Natural killer cell treated with Interleukin-12 subunit alpha and Interleukin-12 subunit beta and Interleukin-15 and Interleukin-18, amount 100 ng/mL, for 72 hours (primary cell): ENCODE results near the gene GAA. TPM values are rescaled to one million over a fixed set of nuclear protein-coding genes. Genes with fewer than 3 reads are reported as not detected.

Experiments
- ATAC-seq, 2 donors: fragments of 150-1000 bp; cut with Tn5 transposase in 1 of 2; sonication (Bioruptor Pico), chemical (Tn5 transposase) in 1 of 2; 2 replicates each; pipeline ENCODE4 v1.10.0; 2021
- DNase-seq: peaks from one replicate; pipeline ENCODE4 v3.0.0; 2022; ENCODE audit warnings: low spot score
- H3K27ac Mint-ChIP-seq, 2 donors: 1 replicate in 1 of 2; 2 replicates in 1 of 2; pipeline ENCODE4 v1.8.0; 2022; ENCODE audit warnings: mixed read lengths in 2 of 2, mild to moderate bottlenecking in 1 of 2, moderate library complexity in 1 of 2
- H3K27me3 Mint-ChIP-seq, 2 donors: 1 replicate in 1 of 2; 2 replicates in 1 of 2; pipeline ENCODE4 v1.8.0; 2022; ENCODE audit warnings: mixed read lengths in 2 of 2
- H3K36me3 Mint-ChIP-seq: one replicate; pipeline ENCODE4 v1.8.0; 2022; ENCODE audit warnings: mixed read lengths
- H3K4me1 Mint-ChIP-seq, 2 donors: 1 replicate in 1 of 2; 2 replicates in 1 of 2; pipeline ENCODE4 v1.8.0; 2022; ENCODE audit warnings: low read depth in 2 of 2, mixed read lengths in 2 of 2, mild to moderate bottlenecking in 1 of 2
- H3K4me3 Mint-ChIP-seq: one replicate; pipeline ENCODE4 v1.8.0; 2022; ENCODE audit warnings: mixed read lengths
- H3K9me3 Mint-ChIP-seq: 2 replicates; pipeline ENCODE4 v1.8.0; 2022; ENCODE audit warnings: mixed read lengths
- total RNA-seq, 2 donors: library from RNA; stranded (reverse); gene quantifications; one replicate each; pipeline ENCODE4 v1.2.3, GENCODE V29; 2022

GAA gene
- total RNA-seq, 2 donors from 2014 or later: 20.9 to 24.0 TPM

DNA sequence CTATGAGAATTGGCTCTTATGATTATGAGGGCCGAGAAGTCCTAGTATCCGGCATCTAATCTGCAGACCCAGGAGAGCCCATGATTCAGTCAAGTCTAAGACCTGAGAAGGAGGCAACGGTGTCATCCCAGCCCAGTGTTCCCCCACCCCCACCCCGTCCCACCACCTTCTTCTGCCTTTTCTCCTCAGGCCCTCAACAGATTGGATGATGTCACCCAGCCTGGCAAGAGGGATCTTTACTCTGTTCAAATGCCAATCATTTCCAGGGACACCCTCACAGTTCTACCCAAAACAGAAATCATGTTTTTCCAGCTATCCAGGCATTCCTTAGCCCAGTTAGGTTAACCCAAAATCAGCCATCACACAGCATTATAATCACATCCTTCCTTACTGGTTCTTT, 10.0 kb upstream of the GAA start:
- Mint-ChIP-seq H3K4me3 (no peak overlapping the region), H3K9me3 (no peaks in the 10 kb centered on the region), H3K27me3 (no peaks in the 10 kb centered on the region), H3K27ac (no peak overlapping the region), H3K4me1 (no peaks in the 10 kb centered on the region), H3K36me3 (no peaks in the 10 kb centered on the region)
- ATAC-seq: no peak
- no peak for DNase-seq

GRCh38 chr17:80092959-80093358, 8.4 kb upstream of the GAA start:
- H3K27ac Mint-ChIP-seq: no peak overlapping the region
- no peaks in the 10 kb centered on the region for H3K27me3 Mint-ChIP-seq
- ATAC-seq (no peak), DNase-seq (no peak)
- H3K9me3 Mint-ChIP-seq: no peaks in the 10 kb centered on the region
- no peaks in the 10 kb centered on the region for H3K36me3 Mint-ChIP-seq
- no peak overlapping the region for H3K4me3 Mint-ChIP-seq
- no peaks in the 10 kb centered on the region for H3K4me1 Mint-ChIP-seq

DNA sequence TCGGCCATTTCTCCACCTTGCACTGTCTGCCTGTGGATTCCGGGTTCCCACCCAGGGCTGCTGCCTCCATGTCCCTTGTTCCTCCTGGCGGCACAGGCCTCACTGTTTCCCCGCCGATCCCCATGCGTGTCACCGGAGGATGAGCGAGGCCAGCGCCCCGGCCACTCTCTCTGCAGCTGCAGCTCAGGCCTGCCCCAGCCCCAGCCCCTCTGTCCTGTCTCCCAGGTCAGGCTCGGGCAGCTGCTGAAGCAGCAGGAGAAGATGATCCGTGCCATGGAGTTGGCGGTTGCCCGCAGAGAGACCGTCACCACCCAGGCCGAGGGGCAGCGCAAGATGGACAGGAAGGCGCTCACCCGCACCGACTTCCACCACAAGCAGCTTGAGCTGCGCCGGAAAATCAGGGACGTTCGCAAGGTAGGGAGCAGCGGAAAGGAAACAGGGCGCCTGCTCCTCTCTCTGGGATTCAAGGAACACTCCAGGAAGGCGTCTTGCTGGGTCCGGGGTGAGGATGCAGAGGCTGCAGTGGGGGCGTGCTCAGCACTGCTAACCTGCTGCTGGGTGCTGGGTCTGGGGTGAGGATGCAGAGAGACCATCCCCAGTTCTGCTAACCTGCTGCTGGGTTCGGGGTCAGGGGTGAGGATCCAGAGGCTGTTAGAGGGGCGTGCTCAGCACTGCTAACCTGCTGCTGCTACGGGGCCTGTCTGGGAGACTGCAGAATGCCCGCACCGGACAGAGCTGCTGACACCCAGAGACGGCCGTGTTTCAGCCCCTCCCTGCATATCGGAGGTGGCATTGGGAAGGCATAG, 6.1 kb upstream of the GAA start:
- Mint-ChIP-seq H3K4me1 (peaks cover 2 to 3% of the 10 kb centered on the region in 2 donors), H3K27ac (no peak overlapping the region), H3K4me3 (no peak overlapping the region), H3K9me3 (no peaks in the 10 kb centered on the region), H3K27me3 (no peaks in the 10 kb centered on the region), H3K36me3 (no peaks in the 10 kb centered on the region)
- ATAC-seq: peak in 1 of 2 donors; percentile 15
- DNase-seq: no peak

GRCh38 chr17:80095844-80096475, 5.4 kb upstream of the GAA start:
- peaks cover 9 to 10% of the 10 kb centered on the region in 2 donors for H3K4me1 Mint-ChIP-seq
- no peaks in the 10 kb centered on the region for H3K9me3 Mint-ChIP-seq
- H3K36me3 Mint-ChIP-seq: no peaks in the 10 kb centered on the region
- DNase-seq (no peak), ATAC-seq (peak in 1 of 2 donors; percentile 10)
- H3K27me3 Mint-ChIP-seq: no peaks in the 10 kb centered on the region
- no peak overlapping the region for H3K27ac Mint-ChIP-seq
- no peak overlapping the region for H3K4me3 Mint-ChIP-seq

- H3K27me3 Mint-ChIP-seq: no peaks in the 10 kb centered on the region
- H3K36me3 Mint-ChIP-seq: no peaks in the 10 kb centered on the region
- no peak for DNase-seq
- peaks cover 9 to 11% of the 10 kb centered on the region in 2 donors for H3K4me1 Mint-ChIP-seq
- no peaks in the 10 kb centered on the region for H3K9me3 Mint-ChIP-seq
- H3K4me3 Mint-ChIP-seq: no peak overlapping the region
- no peak for ATAC-seq
- H3K27ac Mint-ChIP-seq: no peak overlapping the region
These were observed 4.8 kb upstream of the GAA start for GRCh38 chr17:80096561-80097021.

DNA sequence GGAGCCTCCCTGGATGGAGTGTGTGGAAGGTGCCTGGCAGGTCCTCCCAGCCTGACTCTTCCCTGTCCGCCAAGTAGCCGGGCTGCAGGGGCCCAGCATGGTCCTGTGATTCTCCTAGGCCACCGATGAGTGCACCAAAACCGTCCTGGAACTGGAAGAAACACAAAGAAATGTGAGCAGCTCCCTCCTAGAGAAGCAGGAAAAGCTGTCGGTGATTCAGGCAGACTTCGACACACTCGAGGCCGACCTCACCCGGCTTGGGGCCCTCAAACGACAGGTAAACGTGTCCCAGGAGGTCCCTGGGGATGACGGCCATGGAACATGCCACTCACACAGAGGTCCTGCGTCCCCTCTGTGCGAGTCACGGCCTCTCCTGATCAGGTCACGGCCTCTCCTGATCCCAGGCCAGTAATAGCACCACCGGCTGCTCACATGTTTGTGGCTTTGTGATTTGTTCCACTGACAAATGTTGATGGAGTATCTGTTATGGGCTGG, 4.2 kb upstream of the GAA start:
- Mint-ChIP-seq H3K4me1 (peaks cover 11 to 13% of the 10 kb centered on the region in 2 donors), H3K27ac (no peak overlapping the region), H3K4me3 (no peak overlapping the region), H3K36me3 (no peaks in the 10 kb centered on the region), H3K27me3 (no peaks in the 10 kb centered on the region), H3K9me3 (no peaks in the 10 kb centered on the region)
- ATAC-seq (no peak), DNase-seq (no peak)

DNA sequence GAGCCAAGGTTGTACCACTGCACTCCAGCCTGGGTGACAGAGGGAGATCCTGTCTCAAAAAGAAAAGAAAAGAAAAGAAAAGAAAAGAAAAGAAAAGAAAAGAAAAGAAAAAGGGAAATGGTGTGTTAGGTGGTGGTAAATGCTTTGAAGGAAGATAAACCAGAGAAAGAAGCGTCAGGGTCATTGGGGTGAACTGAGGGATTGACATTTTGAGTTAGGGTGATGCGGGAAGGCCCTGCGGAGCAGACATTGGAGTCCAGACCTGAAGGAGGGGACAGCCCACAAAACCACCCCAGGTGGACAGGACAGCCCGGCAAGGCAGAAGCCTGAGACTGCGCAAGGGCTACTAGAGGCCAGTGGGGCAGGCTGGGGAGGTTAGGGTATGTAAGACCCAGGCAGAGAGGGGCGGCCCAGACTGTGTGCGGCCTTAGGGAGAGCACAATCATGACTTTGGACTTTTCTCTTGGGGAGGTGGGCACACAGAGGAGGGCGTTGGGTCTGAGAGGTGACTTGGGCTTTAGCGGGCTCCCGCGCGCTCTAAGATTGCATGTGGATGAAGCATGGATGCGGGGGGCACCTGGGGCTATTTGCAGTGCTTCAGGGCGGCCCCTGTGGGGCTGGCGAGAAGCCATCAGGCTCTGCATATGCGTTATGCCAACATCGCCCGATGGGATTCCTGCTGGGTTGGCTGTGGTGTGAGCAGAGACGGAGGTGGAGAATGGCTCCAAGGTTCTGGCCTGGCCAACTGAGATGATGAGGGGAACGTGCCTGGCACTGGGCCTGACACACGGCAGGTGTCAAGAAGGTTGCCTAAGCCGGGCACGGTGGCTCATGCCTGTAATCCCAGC, 3.3 kb upstream of the GAA start:
- H3K4me1 Mint-ChIP-seq: peaks cover 11 to 19% of the 10 kb centered on the region in 2 donors
- peak overlapping the region; percentile 24 for H3K4me3 Mint-ChIP-seq
- H3K27me3 Mint-ChIP-seq: no peaks in the 10 kb centered on the region
- no peaks in the 10 kb centered on the region for H3K9me3 Mint-ChIP-seq
- H3K36me3 Mint-ChIP-seq: no peaks in the 10 kb centered on the region
- ATAC-seq (no peak), DNase-seq (no peak)
- no peak overlapping the region for H3K27ac Mint-ChIP-seq

DNA sequence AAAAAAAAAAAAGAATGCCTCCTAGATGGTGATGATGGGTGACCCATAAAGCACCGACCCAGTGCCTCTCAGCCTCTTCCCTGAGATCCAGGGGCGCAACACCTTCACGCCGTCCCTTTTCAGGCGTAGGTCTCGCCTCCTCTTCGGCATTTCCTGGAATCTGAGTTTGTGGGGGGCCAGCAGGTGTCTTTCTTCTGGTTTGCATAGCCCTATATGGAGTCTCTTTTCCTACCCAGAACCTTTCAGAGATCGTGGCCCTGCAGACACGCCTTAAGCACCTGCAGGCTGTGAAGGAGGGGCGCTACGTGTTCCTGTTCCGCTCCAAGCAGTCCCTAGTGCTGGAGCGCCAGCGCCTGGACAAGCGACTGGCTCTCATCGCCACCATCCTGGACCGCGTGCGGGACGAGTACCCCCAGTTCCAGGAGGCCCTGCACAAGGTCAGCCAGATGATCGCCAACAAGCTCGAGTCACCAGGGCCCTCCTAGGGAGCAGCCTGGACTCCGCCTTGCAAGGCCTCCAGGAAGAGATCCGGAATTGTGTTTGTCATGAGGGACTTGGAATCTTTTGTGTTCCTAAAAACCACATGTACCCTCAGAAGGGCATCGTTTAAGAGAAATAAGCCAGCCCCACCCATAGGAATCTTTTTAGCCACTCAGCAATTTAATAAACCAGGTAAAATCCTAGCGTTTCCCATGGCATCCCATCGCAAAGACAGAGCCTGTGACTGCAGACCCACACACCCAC, 1.9 kb upstream of the GAA start:
- no peak overlapping the region for H3K4me3 Mint-ChIP-seq
- ATAC-seq: no peak
- no peaks in the 10 kb centered on the region for H3K27me3 Mint-ChIP-seq
- DNase-seq: no peak
- peaks cover 11 to 22% of the 10 kb centered on the region in 2 donors for H3K4me1 Mint-ChIP-seq
- H3K27ac Mint-ChIP-seq: no peak overlapping the region
- H3K9me3 Mint-ChIP-seq: no peaks in the 10 kb centered on the region
- H3K36me3 Mint-ChIP-seq: no peaks in the 10 kb centered on the region

DNA sequence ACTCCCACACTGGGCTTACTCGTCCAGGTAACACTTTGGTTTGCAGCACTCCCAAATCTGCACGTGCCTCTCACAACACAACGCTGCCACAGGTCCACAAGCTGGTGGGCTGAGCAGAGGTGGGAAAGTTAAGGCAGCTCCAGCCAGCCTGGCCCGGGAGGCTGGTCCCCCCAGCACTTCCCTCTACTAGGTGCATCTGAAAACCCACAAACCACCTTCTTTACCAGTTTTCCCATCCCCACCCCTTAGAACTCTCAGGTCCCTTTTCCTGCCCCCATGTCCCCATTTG, 1.4 kb upstream of the GAA start:
- Mint-ChIP-seq H3K9me3 (no peaks in the 10 kb centered on the region), H3K27ac (peak overlapping the region in 1 of 2 donors; percentile 70), H3K4me1 (peaks cover 11 to 22% of the 10 kb centered on the region in 2 donors), H3K4me3 (peak overlapping the region; percentile 88), H3K27me3 (no peaks in the 10 kb centered on the region), H3K36me3 (no peaks in the 10 kb centered on the region)
- DNase-seq (no peak), ATAC-seq (no peak)

DNA sequence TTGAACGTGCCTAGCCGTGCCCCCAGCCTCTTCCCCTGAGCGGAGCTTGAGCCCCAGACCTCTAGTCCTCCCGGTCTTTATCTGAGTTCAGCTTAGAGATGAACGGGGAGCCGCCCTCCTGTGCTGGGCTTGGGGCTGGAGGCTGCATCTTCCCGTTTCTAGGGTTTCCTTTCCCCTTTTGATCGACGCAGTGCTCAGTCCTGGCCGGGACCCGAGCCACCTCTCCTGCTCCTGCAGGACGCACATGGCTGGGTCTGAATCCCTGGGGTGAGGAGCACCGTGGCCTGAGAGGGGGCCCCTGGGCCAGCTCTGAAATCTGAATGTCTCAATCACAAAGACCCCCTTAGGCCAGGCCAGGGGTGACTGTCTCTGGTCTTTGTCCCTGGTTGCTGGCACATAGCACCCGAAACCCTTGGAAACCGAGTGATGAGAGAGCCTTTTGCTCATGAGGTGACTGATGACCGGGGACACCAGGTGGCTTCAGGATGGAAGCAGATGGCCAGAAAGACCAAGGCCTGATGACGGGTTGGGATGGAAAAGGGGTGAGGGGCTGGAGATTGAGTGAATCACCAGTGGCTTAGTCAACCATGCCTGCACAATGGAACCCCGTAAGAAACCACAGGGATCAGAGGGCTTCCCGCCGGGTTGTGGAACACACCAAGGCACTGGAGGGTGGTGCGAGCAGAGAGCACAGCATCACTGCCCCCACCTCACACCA, 724 bp downstream of the GAA start:
- H3K27me3 Mint-ChIP-seq: no peaks in the 10 kb centered on the region
- peak overlapping the region; percentile 92 for H3K4me3 Mint-ChIP-seq
- peak overlapping the region; percentile 69 to 90 for H3K27ac Mint-ChIP-seq
- ATAC-seq (peak in 1 of 2 donors; percentile 15), DNase-seq (no peak)
- H3K36me3 Mint-ChIP-seq: no peaks in the 10 kb centered on the region
- no peaks in the 10 kb centered on the region for H3K9me3 Mint-ChIP-seq
- peaks cover 11 to 22% of the 10 kb centered on the region in 2 donors for H3K4me1 Mint-ChIP-seq

- Mint-ChIP-seq H3K36me3 (no peaks in the 10 kb centered on the region), H3K27ac (peak overlapping the region in 1 of 2 donors; percentile 90), H3K27me3 (no peaks in the 10 kb centered on the region), H3K9me3 (no peaks in the 10 kb centered on the region), H3K4me1 (peaks cover 11 to 22% of the 10 kb centered on the region in 2 donors), H3K4me3 (peak overlapping the region; percentile 92)
- ATAC-seq (no peak), DNase-seq (no peak)
These were observed 1.5 kb downstream of the GAA start for GRCh38 chr17:80102664-80103448.

DNA sequence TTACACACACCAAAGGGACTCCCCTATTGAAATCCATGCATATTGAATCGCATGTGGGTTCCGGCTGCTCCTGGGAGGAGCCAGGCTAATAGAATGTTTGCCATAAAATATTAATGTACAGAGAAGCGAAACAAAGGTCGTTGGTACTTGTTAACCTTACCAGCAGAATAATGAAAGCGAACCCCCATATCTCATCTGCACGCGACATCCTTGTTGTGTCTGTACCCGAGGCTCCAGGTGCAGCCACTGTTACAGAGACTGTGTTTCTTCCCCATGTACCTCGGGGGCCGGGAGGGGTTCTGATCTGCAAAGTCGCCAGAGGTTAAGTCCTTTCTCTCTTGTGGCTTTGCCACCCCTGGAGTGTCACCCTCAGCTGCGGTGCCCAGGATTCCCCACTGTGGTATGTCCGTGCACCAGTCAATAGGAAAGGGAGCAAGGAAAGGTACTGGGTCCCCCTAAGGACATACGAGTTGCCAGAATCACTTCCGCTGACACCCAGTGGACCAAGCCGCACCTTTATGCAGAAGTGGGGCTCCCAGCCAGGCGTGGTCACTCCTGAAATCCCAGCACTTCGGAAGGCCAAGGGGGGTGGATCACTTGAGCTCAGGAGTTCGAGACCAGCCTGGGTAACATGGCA, 2.2 kb downstream of the GAA start:
- no peak for DNase-seq
- Mint-ChIP-seq H3K27ac (peak overlapping the region in 1 of 2 donors; percentile 90), H3K4me3 (peak overlapping the region; percentile 92), H3K9me3 (no peaks in the 10 kb centered on the region), H3K4me1 (peaks cover 11 to 22% of the 10 kb centered on the region in 2 donors), H3K27me3 (no peaks in the 10 kb centered on the region), H3K36me3 (no peaks in the 10 kb centered on the region)
- ATAC-seq: no peak
